Astrocyte of the hippocampus (primary cell): ENCODE data around the gene TBCK.

ENCODE experiments used
- DNase-seq: peaks from one replicate; pipeline ENCODE4 v3.0.0; 2011; ENCODE audit warnings: low read depth, low spot score

Gene TBCK

GRCh38 chr4:105994061-105994460 lies 321.9 kb downstream of the TBCK start:
- no peak for DNase-seq

GRCh38 chr4:105992641-105993305 lies 323.2 kb downstream of the TBCK start:
- peak; percentile 28 for DNase-seq

- DNase-seq: no peak
Observed at GRCh38 chr4:105991726-105992125, 324.3 kb downstream of the TBCK start.
